ENCODE measurements around the gene SMCHD1.

The SMCHD1 gene

DNA sequence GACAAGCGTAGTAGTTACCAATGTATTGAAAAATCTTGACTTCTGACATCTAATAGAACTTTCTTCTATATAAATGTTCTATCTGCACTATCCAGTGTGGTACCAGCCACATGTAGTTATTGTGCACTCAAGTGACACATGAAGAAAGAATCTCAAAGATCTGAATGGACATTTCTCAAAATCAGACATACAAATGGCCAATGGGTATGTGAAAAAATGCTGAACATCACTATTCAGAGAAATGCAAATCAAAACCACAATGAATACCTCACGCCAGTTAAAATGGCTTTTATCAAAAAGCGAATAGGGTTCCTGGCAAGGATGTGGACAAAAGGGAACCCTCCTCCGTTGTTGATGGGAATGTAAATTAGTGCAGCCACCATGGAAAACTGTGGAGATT is 37.5 kb upstream of the SMCHD1 start:
- H3K4me2 ChIP-seq (ENCODE audit: insufficient read depth, low read length), result no peak overlapping the region
- H3K9me3 ChIP-seq (ENCODE audit: insufficient read depth, low read length, severe bottlenecking), result no peaks in the 10 kb centered on the region
- H3K4me3 ChIP-seq (ENCODE audit: low read depth in 1 of 2, low read length in 2 of 2), result no peak overlapping the region
- ATAC-seq (ENCODE audit: insufficient read depth, low read depth), result no peak
- no peak for TF ChIP-seq EZH2 (IDR thresholded peaks at IDR 0.05; ENCODE audit: borderline replicate concordance, low read depth, low read length, severe bottlenecking)
- TF ChIP-seq, protein P1, sequence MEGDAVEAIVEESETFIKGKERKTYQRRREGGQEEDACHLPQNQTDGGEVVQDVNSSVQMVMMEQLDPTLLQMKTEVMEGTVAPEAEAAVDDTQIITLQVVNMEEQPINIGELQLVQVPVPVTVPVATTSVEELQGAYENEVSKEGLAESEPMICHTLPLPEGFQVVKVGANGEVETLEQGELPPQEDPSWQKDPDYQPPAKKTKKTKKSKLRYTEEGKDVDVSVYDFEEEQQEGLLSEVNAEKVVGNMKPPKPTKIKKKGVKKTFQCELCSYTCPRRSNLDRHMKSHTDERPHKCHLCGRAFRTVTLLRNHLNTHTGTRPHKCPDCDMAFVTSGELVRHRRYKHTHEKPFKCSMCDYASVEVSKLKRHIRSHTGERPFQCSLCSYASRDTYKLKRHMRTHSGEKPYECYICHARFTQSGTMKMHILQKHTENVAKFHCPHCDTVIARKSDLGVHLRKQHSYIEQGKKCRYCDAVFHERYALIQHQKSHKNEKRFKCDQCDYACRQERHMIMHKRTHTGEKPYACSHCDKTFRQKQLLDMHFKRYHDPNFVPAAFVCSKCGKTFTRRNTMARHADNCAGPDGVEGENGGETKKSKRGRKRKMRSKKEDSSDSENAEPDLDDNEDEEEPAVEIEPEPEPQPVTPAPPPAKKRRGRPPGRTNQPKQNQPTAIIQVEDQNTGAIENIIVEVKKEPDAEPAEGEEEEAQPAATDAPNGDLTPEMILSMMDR (IDR thresholded peaks at IDR 0.05; ENCODE audit: borderline replicate concordance, extremely low read depth, low read length, poor library complexity, severe bottlenecking), result no peak
- H3K9ac ChIP-seq (ENCODE audit: low read depth, low read length), result no peak overlapping the region
- H4K20me1 ChIP-seq (ENCODE audit: insufficient read depth, low read length), result no peaks in the 10 kb centered on the region
- no peaks in the 10 kb centered on the region for H3K4me1 ChIP-seq (ENCODE audit: insufficient read depth, low read length)
- DNase-seq, result no peak
- no peak overlapping the region for H2AFZ ChIP-seq (ENCODE audit: low read depth, low read length)
- H3K79me2 ChIP-seq (ENCODE audit: insufficient read depth, low read length), result no peaks in the 10 kb centered on the region
- no peak overlapping the region for H3K27ac ChIP-seq (ENCODE audit: low read length)
- H3K27me3 ChIP-seq (ENCODE audit: insufficient read depth, low read length, poor library complexity), result no peaks in the 10 kb centered on the region
- peaks cover 41% of the 10 kb centered on the region for H3K36me3 ChIP-seq (ENCODE audit: insufficient read depth, low read length)

DNA sequence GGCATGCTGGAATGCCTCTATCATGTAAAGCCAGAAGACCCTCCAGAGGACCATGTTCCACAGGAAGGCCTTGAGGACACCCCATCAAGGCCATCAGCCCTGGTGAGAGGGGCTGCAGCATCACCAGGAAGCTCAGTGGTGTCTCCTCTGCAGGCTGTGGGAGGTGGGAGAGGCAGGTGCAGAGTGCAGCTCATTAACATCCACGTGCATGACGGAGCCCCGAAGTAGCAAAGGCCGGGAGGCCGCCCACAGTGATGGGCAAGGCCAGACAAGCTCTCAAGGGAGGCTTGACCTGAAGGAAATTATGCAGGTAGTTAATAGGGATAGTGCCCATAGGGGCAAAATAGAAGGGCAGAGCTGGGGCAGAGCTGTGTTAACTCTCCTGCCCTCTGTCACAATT is 30.3 kb upstream of the SMCHD1 start:
- Histone ChIP-seq H2AFZ (ENCODE audit: low read depth, low read length) (no peak overlapping the region), H3K4me2 (ENCODE audit: insufficient read depth, low read length) (no peak overlapping the region), H4K20me1 (ENCODE audit: insufficient read depth, low read length) (no peaks in the 10 kb centered on the region), H3K27ac (ENCODE audit: low read length) (no peak overlapping the region), H3K9ac (ENCODE audit: low read depth, low read length) (no peak overlapping the region), H3K79me2 (ENCODE audit: insufficient read depth, low read length) (no peaks in the 10 kb centered on the region), H3K27me3 (ENCODE audit: insufficient read depth, low read length, poor library complexity) (no peaks in the 10 kb centered on the region), H3K4me1 (ENCODE audit: insufficient read depth, low read length) (no peaks in the 10 kb centered on the region), H3K36me3 (ENCODE audit: insufficient read depth, low read length) (no peaks in the 10 kb centered on the region), H3K9me3 (ENCODE audit: insufficient read depth, low read length, severe bottlenecking) (no peaks in the 10 kb centered on the region), H3K4me3 (ENCODE audit: low read depth in 1 of 2, low read length in 2 of 2) (no peak overlapping the region)
- ATAC-seq (ENCODE audit: insufficient read depth, low read depth), result no peak
- TF ChIP-seq, protein P1 (IDR thresholded peaks at IDR 0.05; ENCODE audit: borderline replicate concordance, extremely low read depth, low read length, poor library complexity, severe bottlenecking), result no peak
- no peak for TF ChIP-seq EZH2 (IDR thresholded peaks at IDR 0.05; ENCODE audit: borderline replicate concordance, low read depth, low read length, severe bottlenecking)
- no peak for DNase-seq

DNA sequence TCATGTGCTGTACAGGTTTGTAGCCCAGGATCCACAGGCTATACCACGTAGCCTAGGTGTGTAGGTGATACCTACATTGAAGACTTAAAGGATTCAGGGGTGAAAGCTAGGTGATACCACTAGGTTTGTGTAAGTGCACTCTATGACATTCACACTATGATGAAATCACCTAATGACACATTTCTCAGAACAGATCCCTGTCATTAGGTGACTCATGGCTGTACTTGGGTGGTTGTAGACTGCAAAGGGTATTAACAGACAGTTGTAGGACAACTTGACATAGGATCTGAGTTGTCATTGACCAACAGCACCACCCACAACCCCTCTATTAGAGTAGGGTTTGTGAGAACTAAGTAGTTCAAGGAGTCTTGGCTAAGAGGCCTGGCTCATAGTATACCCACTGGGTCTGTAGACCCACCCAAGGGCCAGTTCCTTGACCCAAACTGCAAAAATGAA is 27.7 kb upstream of the SMCHD1 start:
- TF ChIP-seq, protein P1 (IDR thresholded peaks at IDR 0.05; ENCODE audit: borderline replicate concordance, extremely low read depth, low read length, poor library complexity, severe bottlenecking), result no peak
- TF ChIP-seq EZH2 (IDR thresholded peaks at IDR 0.05; ENCODE audit: borderline replicate concordance, low read depth, low read length, severe bottlenecking), result no peak
- DNase-seq, result no peak
- no peaks in the 10 kb centered on the region for H3K27me3 ChIP-seq (ENCODE audit: insufficient read depth, low read length, poor library complexity)
- no peaks in the 10 kb centered on the region for H3K36me3 ChIP-seq (ENCODE audit: insufficient read depth, low read length)
- no peak overlapping the region for H3K4me2 ChIP-seq (ENCODE audit: insufficient read depth, low read length)
- no peaks in the 10 kb centered on the region for H4K20me1 ChIP-seq (ENCODE audit: insufficient read depth, low read length)
- H3K27ac ChIP-seq (ENCODE audit: low read length), result no peak overlapping the region
- H3K4me3 ChIP-seq (ENCODE audit: low read depth in 1 of 2, low read length in 2 of 2), result no peak overlapping the region
- no peaks in the 10 kb centered on the region for H3K4me1 ChIP-seq (ENCODE audit: insufficient read depth, low read length)
- ATAC-seq (ENCODE audit: insufficient read depth, low read depth), result 0 out of 3 replicates have a peak, but pooled peaks have one; percentile 24
- no peaks in the 10 kb centered on the region for H3K79me2 ChIP-seq (ENCODE audit: insufficient read depth, low read length)
- no peak overlapping the region for H3K9ac ChIP-seq (ENCODE audit: low read depth, low read length)
- H2AFZ ChIP-seq (ENCODE audit: low read depth, low read length), result no peak overlapping the region
- H3K9me3 ChIP-seq (ENCODE audit: insufficient read depth, low read length, severe bottlenecking), result no peaks in the 10 kb centered on the region

DNA sequence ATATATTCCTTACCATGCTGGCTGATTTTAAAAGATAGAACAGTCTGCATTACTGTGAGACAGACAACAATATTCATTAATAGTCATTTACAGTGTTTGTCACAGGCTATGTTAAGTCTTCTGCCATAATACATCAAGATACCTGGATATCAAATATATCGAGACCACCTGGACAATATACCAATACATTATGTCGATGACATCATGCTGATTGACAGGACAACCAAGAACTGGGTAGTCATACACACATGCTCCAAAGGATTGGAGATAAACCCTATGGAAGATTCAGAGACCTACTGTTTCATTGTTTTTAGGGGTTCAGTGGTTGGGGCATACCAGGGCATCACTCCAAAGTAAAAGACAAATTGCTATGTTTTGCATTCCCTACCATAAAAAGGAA is 26.5 kb upstream of the SMCHD1 start:
- Histone ChIP-seq H3K4me3 (ENCODE audit: low read depth in 1 of 2, low read length in 2 of 2) (no peak overlapping the region), H3K79me2 (ENCODE audit: insufficient read depth, low read length) (no peaks in the 10 kb centered on the region), H3K9ac (ENCODE audit: low read depth, low read length) (no peak overlapping the region), H3K36me3 (ENCODE audit: insufficient read depth, low read length) (no peaks in the 10 kb centered on the region), H3K4me1 (ENCODE audit: insufficient read depth, low read length) (no peaks in the 10 kb centered on the region), H2AFZ (ENCODE audit: low read depth, low read length) (no peak overlapping the region), H4K20me1 (ENCODE audit: insufficient read depth, low read length) (no peaks in the 10 kb centered on the region), H3K27ac (ENCODE audit: low read length) (no peak overlapping the region), H3K4me2 (ENCODE audit: insufficient read depth, low read length) (no peak overlapping the region), H3K27me3 (ENCODE audit: insufficient read depth, low read length, poor library complexity) (no peaks in the 10 kb centered on the region), H3K9me3 (ENCODE audit: insufficient read depth, low read length, severe bottlenecking) (no peaks in the 10 kb centered on the region)
- ATAC-seq (ENCODE audit: insufficient read depth, low read depth) (no peak), DNase-seq (no peak)
- no peak for TF ChIP-seq EZH2 (IDR thresholded peaks at IDR 0.05; ENCODE audit: borderline replicate concordance, low read depth, low read length, severe bottlenecking)
- TF ChIP-seq, protein P1 (IDR thresholded peaks at IDR 0.05; ENCODE audit: borderline replicate concordance, extremely low read depth, low read length, poor library complexity, severe bottlenecking), result no peak

Measured in DND-41 (cell line).